ENCODE data around the gene CDCA4. TPM values are rescaled to one million over a fixed set of nuclear protein-coding genes. Genes with fewer than 3 reads are reported as not detected.

CDCA4 gene
- polyA plus RNA-seq, 1 experiment, result 6.8 TPM

DNA sequence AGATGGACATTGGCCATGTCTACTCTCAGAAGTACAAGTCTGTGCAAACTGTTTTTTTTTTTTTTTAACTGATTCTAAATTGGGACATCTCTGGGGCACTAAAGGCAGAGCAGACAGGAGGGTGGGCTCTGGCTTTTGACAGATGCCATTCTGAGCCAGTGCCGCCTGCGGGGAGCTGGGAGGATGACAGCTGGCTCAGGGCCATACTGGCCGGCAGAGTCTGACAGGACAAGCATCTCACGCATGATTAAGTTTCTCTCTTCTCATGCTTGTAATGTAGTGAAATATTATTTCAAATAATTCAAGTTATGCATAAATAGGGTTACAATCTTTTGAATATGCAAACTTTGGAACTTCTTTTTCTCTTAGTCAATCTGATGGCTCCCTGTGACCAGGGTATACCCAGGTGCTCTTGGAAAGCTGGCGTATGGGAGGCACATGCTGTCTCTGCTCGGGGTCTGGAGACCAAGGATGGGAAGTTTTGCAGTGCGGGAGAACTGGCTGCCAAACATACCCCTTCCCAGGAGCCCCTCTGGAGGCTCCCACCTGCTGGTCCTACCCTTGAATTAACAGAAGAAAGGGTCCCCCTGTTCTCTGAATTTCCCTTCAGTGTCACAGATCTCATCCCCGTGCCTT, 7.6 kb downstream of the CDCA4 start:
- POLR2A ChIA-PET, result no interaction called here

DNA sequence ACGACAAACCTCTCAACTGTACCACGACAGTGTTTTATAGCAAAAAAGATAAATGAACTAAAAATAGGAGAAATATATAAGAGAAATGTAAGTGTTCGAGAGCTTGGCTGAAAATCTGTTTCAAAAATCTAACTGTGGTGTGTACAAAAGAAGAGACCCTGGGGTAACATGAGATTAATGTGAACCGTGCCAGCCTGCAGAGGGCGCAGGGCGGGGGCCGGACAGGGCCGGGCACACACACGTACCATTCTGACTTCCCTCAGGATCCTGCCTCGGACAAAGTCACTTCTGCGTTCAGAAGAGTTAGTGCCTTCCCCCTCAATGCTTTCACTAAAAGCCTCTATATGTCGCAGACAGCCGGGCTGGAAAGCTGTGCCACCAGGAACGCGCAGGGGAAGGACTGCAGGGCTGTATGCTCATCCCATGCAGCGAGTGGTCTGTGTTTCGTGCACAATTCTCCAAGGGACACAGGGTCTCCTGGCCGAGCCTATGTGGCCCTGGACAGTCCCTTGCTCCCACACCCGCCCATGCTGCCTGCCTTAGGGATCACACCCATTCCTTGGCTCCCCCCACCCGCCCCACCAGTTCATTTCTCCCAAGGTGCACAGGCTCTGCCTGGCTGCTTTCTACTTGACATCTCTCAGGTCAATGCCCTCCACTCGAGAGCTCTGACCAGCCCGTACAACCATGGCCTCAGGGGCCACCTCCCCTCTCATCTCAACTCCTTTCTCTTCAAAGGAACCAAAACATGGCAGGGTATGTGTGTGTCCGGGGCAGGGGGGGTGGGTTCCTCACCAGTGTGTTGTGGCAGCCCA, 8.5 kb downstream of the CDCA4 start:
- DNase-seq (ENCODE audit: low read depth, low spot score), result no peak
- ChIA-PET CTCF (interaction anchor here (3.5 kb wide), 1 partner anchor 33 kb away, joined by 14 read pairs; no protein-coding TSS in a partner anchor), POLR2A (no interaction called here)
- peak overlapping the region; percentile 21 for H3K27ac ChIP-seq (ENCODE audit: low read depth, low read length)
- H3K27me3 ChIP-seq (ENCODE audit: control insufficient read depth, insufficient read depth, low read length), result no peaks in the 10 kb centered on the region
- no peak overlapping the region for H3K4me3 ChIP-seq (ENCODE audit: low read depth, low read length)
- TF ChIP-seq, protein P1, sequence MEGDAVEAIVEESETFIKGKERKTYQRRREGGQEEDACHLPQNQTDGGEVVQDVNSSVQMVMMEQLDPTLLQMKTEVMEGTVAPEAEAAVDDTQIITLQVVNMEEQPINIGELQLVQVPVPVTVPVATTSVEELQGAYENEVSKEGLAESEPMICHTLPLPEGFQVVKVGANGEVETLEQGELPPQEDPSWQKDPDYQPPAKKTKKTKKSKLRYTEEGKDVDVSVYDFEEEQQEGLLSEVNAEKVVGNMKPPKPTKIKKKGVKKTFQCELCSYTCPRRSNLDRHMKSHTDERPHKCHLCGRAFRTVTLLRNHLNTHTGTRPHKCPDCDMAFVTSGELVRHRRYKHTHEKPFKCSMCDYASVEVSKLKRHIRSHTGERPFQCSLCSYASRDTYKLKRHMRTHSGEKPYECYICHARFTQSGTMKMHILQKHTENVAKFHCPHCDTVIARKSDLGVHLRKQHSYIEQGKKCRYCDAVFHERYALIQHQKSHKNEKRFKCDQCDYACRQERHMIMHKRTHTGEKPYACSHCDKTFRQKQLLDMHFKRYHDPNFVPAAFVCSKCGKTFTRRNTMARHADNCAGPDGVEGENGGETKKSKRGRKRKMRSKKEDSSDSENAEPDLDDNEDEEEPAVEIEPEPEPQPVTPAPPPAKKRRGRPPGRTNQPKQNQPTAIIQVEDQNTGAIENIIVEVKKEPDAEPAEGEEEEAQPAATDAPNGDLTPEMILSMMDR (IDR thresholded peaks at IDR 0.05; ENCODE audit: low read depth, low read length), result peak; percentile 20; the same call in 1 of the 2 replicates
- H3K9me3 ChIP-seq (ENCODE audit: control insufficient read depth, insufficient read depth, low read length), result no peaks in the 10 kb centered on the region; the same call in 1 of the 2 replicates

More for the DNA sequence above, 7.6 kb downstream of the CDCA4 start:
- no peak overlapping the region for H3K4me3 ChIP-seq (ENCODE audit: low read depth, low read length)
- H3K27me3 ChIP-seq (ENCODE audit: control insufficient read depth, insufficient read depth, low read length), result no peaks in the 10 kb centered on the region
- no peak for DNase-seq (ENCODE audit: low read depth, low spot score)
- H3K27ac ChIP-seq (ENCODE audit: low read depth, low read length), result no peak overlapping the region
- TF ChIP-seq, protein P1 (IDR thresholded peaks at IDR 0.05; ENCODE audit: low read depth, low read length), result peak; percentile 10; the same call in 1 of the 2 replicates
- H3K9me3 ChIP-seq (ENCODE audit: control insufficient read depth, insufficient read depth, low read length), result no peaks in the 10 kb centered on the region; the same call in 1 of the 2 replicates
- CTCF ChIA-PET, result interaction anchor here (0.6 to 3.5 kb wide), 2 partner anchors 32 to 97 kb away, joined by 3 to 14 read pairs; no protein-coding TSS in a partner anchor

DNA sequence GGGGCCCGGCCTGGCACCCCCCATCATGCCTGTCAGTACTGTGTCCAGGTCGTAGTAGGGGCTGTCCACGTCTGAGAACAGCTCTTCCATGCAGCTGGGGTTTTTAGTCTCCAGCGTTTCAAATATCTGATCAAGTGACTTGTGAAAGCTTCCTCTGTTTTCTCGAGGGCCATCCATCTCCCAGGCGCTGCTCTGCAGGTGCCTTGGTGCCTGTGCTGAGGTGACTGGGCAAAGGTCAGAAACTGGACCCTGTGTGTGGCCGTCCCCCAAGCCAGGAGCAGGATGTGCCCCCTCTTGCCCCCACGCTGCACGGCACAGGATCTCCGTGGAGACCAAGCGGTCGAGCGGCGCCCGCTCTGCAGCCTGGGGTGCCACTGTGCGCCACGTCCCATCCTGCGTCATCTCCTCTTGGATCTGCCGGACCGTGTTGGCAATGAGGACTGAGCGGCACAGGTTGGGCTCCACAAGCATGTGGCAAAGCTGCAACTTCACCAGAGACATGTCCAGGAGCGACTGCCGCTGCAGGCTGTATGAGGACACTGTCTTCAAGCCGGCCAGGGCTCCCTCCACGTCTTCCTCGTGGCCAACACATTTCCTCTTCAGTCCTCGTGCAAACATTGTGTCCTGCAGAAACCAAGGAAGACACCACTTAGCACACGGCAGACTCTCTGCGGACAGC, 9.4 kb downstream of the CDCA4 start:
- ChIA-PET POLR2A (no interaction called here), CTCF (interaction anchor here (3.5 kb wide), 1 partner anchor 34 kb away, joined by 14 read pairs; no protein-coding TSS in a partner anchor)
- TF ChIP-seq, protein P1 (IDR thresholded peaks at IDR 0.05; ENCODE audit: low read depth, low read length), result no peak
- Histone ChIP-seq H3K9me3 (ENCODE audit: control insufficient read depth, insufficient read depth, low read length) (no peaks in the 10 kb centered on the region; the same call in 1 of the 2 replicates), H3K4me3 (ENCODE audit: low read depth, low read length) (no peak overlapping the region), H3K27me3 (ENCODE audit: control insufficient read depth, insufficient read depth, low read length) (no peaks in the 10 kb centered on the region), H3K27ac (ENCODE audit: low read depth, low read length) (no peak overlapping the region)
- DNase-seq (ENCODE audit: low read depth, low spot score), result no peak

DNA sequence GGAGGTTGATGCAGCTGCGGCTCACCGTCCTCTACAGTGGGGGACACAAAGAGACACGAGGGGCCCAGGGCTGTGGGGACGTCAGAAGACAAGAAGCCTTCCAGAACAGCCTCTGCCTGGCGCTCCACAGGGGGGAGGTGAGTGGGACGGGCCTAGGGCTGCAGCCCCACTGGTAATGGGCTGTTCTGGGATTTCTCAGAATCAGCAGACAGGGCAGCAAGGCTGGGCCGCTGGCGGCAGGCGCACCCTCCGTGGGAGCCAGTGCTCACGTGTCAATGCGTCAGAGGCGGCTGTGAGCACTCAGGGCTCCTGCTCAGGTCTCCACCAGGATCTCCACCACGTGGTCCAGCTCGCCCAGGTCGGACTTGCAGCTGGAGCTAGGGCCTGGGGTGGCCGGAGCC, 10.0 kb downstream of the CDCA4 start:
- H3K27ac ChIP-seq (ENCODE audit: low read depth, low read length), result no peak overlapping the region
- TF ChIP-seq, protein P1 (IDR thresholded peaks at IDR 0.05; ENCODE audit: low read depth, low read length), result no peak
- no peaks in the 10 kb centered on the region for H3K27me3 ChIP-seq (ENCODE audit: control insufficient read depth, insufficient read depth, low read length)
- DNase-seq (ENCODE audit: low read depth, low spot score), result no peak
- H3K4me3 ChIP-seq (ENCODE audit: low read depth, low read length), result no peak overlapping the region
- H3K9me3 ChIP-seq (ENCODE audit: control insufficient read depth, insufficient read depth, low read length), result no peaks in the 10 kb centered on the region; the same call in 1 of the 2 replicates
- CTCF ChIA-PET, result no interaction called here
- POLR2A ChIA-PET, result no interaction called here
